RCC 7860 (cell line): Measurements from ENCODE around the gene EHMT2.
A peak's percentile ranks its signal among the peaks of the same experiment; 100 is the strongest.
"Not testable (repeated sequence)": the region's sequence is repeated elsewhere in the genome, so short reads cannot be mapped to it uniquely, and the experiment has no call there.

ENCODE experiments used
- DNase-seq: peaks from one replicate; pipeline ENCODE4 v3.0.0-alpha.2; 2015; ENCODE audit warnings: low spot score
- FAIRE-seq: peaks from 2 replicates; lab custom pipeline; 2012; peaks lifted over from hg19 to GRCh38; lab: Jason Lieb, UNC

Gene EHMT2

GRCh38 chr6:31897612-31898382 lies at the start of gene EHMT2:
Gene EHMT2 (minus strand): TSS chr6:31897698. CDS start chr6:31897677, 21 bp downstream.
- FAIRE-seq: no peak

GRCh38 chr6:31947070-31947675 lies 49.7 kb upstream of the EHMT2 start:
- FAIRE-seq (no peak), DNase-seq (no peak)

More at GRCh38 chr6:31897612-31898382, at the start of gene EHMT2:
- DNase-seq: peak; percentile 43

GRCh38 chr6:31946370-31946885 lies 48.9 kb upstream of the EHMT2 start:
- no peak for FAIRE-seq
- no peak for DNase-seq

- DNase-seq: peak; percentile 66
- FAIRE-seq: no peak
Measured at GRCh38 chr6:31945507-31946369, 48.2 kb upstream of the EHMT2 start, which contains the start of gene CFB. Gene CFB (plus strand): TSS chr6:31946095. CDS start chr6:31946222, 127 bp downstream.

GRCh38 chr6:31945154-31945506 lies 47.6 kb upstream of the EHMT2 start:
- no peak for DNase-seq
- FAIRE-seq: no peak

- DNase-seq: no peak
- FAIRE-seq: no peak
Measured at GRCh38 chr6:31943742-31944141, 46.2 kb upstream of the EHMT2 start.

- FAIRE-seq (no peak), DNase-seq (peak; percentile 3)
Measured at GRCh38 chr6:31940256-31940664, 42.8 kb upstream of the EHMT2 start.

GRCh38 chr6:31935823-31936222 lies 38.3 kb upstream of the EHMT2 start:
- FAIRE-seq: no peak
- DNase-seq: no peak

- FAIRE-seq (no peak), DNase-seq (no peak)
Measured at GRCh38 chr6:31935021-31935420, 37.5 kb upstream of the EHMT2 start.

- FAIRE-seq (no peak), DNase-seq (no peak)
Measured at GRCh38 chr6:31933537-31933936, 36.0 kb upstream of the EHMT2 start.

GRCh38 chr6:31932137-31932536 lies 34.6 kb upstream of the EHMT2 start:
- not testable (repeated sequence) for DNase-seq, FAIRE-seq

- DNase-seq (no peak), FAIRE-seq (no peak)
Measured at GRCh38 chr6:31930962-31931361, 33.5 kb upstream of the EHMT2 start.

GRCh38 chr6:31928672-31928939 lies 31.1 kb upstream of the EHMT2 start:
- no peak for FAIRE-seq
- no peak for DNase-seq

GRCh38 chr6:31927863-31928671 lies 30.6 kb upstream of the EHMT2 start:
- FAIRE-seq (no peak), DNase-seq (no peak)

- FAIRE-seq (no peak), DNase-seq (no peak)
Measured at GRCh38 chr6:31927242-31927862, 29.9 kb upstream of the EHMT2 start, which contains the start of gene C2. Gene C2 (plus strand): TSS chr6:31927717. CDS start chr6:31927753, 36 bp downstream.

GRCh38 chr6:31922942-31923341 lies 25.4 kb upstream of the EHMT2 start:
- FAIRE-seq (no peak), DNase-seq (peak; percentile 20)

- FAIRE-seq (no peak), DNase-seq (no peak)
Measured at GRCh38 chr6:31920811-31921210, 23.3 kb upstream of the EHMT2 start.

GRCh38 chr6:31919624-31920303 lies 22.3 kb upstream of the EHMT2 start:
- DNase-seq (no peak), FAIRE-seq (no peak)

- no peak for FAIRE-seq
Measured at GRCh38 chr6:31918069-31918720, 20.7 kb upstream of the EHMT2 start.

More at GRCh38 chr6:31918069-31918720, 20.7 kb upstream of the EHMT2 start:
- no peak for DNase-seq
